Kidney epithelial cell (primary cell): Measurements from ENCODE around the gene PLA2G2E. TPM values are rescaled to one million over a fixed set of nuclear protein-coding genes. Genes with fewer than 3 reads are reported as not detected.

Source experiments
- DNase-seq: peaks from one replicate; pipeline ENCODE4 v3.0.0-alpha.2; 2010; ENCODE audit warnings: low read depth
- H3K27me3 ChIP-seq: 2 replicates; pipeline ENCODE4 v1.6.0; 2011; ENCODE audit warnings: low read length; ENCODE audit not compliant: control insufficient read depth, insufficient read depth
- H3K36me3 ChIP-seq: 2 replicates; pipeline ENCODE4 v1.5.1; 2011; ENCODE audit warnings: low read length; ENCODE audit not compliant: control insufficient read depth, insufficient read depth
- H3K4me3 ChIP-seq: 2 replicates; pipeline ENCODE4 v1.5.1; 2011; ENCODE audit warnings: low read depth, mild to moderate bottlenecking, control low read depth, low read length
- total RNA-seq: library from RNA; depleted of rRNA; stranded (reverse); fragments of >200 nt; gene quantifications from 2 replicates; pipeline ENCODE4 v1.2.3, GENCODE V29; 2015
- TF ChIP-seq, protein P1 (sequence below): IDR thresholded peaks from 2 replicates; pipeline ENCODE4 v1.5.1; 2011; ENCODE audit warnings: mild to moderate bottlenecking, moderate library complexity, low read length, control low read depth, inconsistent platforms; ENCODE audit not compliant: insufficient read depth, poor library complexity, severe bottlenecking

The PLA2G2E gene
- total RNA-seq, 1 donor from 2014 or later = not detected

DNA sequence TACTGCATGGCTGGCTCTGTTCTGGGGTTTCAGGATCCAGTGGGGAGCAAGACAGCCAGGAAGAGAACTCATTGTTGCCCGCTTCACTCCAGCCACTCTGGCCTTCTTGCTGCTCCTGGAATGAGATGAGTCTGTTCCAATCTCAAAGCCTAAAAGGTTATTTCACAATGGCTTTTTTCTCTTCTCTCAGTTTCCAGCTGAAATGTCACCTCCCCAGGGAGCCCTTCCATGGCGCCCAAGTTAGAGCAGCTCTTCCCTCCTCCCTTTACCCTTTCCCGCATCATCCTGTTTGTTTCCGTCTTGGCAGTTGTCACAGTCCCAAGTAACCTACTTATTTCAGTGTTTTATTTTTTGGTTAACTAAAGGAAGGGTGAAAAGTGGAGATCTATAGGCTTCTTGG is 40.2 kb upstream of the PLA2G2E start:
- Histone ChIP-seq H3K27me3 (peaks cover 4% of the 10 kb centered on the region), H3K4me3 (no peak overlapping the region), H3K36me3 (no peaks in the 10 kb centered on the region)
- TF ChIP-seq, protein P1, sequence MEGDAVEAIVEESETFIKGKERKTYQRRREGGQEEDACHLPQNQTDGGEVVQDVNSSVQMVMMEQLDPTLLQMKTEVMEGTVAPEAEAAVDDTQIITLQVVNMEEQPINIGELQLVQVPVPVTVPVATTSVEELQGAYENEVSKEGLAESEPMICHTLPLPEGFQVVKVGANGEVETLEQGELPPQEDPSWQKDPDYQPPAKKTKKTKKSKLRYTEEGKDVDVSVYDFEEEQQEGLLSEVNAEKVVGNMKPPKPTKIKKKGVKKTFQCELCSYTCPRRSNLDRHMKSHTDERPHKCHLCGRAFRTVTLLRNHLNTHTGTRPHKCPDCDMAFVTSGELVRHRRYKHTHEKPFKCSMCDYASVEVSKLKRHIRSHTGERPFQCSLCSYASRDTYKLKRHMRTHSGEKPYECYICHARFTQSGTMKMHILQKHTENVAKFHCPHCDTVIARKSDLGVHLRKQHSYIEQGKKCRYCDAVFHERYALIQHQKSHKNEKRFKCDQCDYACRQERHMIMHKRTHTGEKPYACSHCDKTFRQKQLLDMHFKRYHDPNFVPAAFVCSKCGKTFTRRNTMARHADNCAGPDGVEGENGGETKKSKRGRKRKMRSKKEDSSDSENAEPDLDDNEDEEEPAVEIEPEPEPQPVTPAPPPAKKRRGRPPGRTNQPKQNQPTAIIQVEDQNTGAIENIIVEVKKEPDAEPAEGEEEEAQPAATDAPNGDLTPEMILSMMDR = no peak
- DNase-seq = no peak

- TF ChIP-seq, protein P1 = no peak
- Histone ChIP-seq H3K36me3 (no peaks in the 10 kb centered on the region), H3K4me3 (no peak overlapping the region), H3K27me3 (peaks cover 3% of the 10 kb centered on the region)
- DNase-seq = no peak
Measured at GRCh38 chr1:19960591-19960990, 37.2 kb upstream of the PLA2G2E start.

GRCh38 chr1:19957779-19958178 is 34.4 kb upstream of the PLA2G2E start:
- Histone ChIP-seq H3K27me3 (peaks cover 6% of the 10 kb centered on the region), H3K4me3 (no peak overlapping the region), H3K36me3 (no peaks in the 10 kb centered on the region)
- no peak for DNase-seq
- TF ChIP-seq, protein P1 = no peak

- H3K36me3 ChIP-seq = no peaks in the 10 kb centered on the region
- DNase-seq = no peak
- peaks cover 6% of the 10 kb centered on the region for H3K27me3 ChIP-seq
- H3K4me3 ChIP-seq = no peak overlapping the region
- TF ChIP-seq, protein P1 = no peak
Measured at GRCh38 chr1:19955534-19956170, 32.2 kb upstream of the PLA2G2E start.

- Histone ChIP-seq H3K36me3 (no peaks in the 10 kb centered on the region), H3K27me3 (peaks cover 4% of the 10 kb centered on the region), H3K4me3 (no peak overlapping the region)
- DNase-seq = no peak
- TF ChIP-seq, protein P1 = no peak
Measured at GRCh38 chr1:19954059-19954458, 30.6 kb upstream of the PLA2G2E start.

- Histone ChIP-seq H3K4me3 (no peak overlapping the region), H3K36me3 (no peaks in the 10 kb centered on the region), H3K27me3 (peaks cover 3% of the 10 kb centered on the region)
- DNase-seq = peak; percentile 61
- TF ChIP-seq, protein P1 = no peak
Measured at GRCh38 chr1:19949016-19949415, 25.6 kb upstream of the PLA2G2E start.
